A204.1 (cell line): ENCODE results near the gene PODXL2.
"Not testable (repeated sequence)": the region's sequence is repeated elsewhere in the genome, so short reads cannot be mapped to it uniquely, and the experiment has no call there.

Source experiments
- FAIRE-seq: peaks from 2 replicates; lab custom pipeline; 2012; peaks lifted over from hg19 to GRCh38; lab: Jason Lieb, UNC

Gene PODXL2

GRCh38 chr3:127630811-127631714 is 2.1 kb downstream of the PODXL2 start:
- no peak for FAIRE-seq

GRCh38 chr3:127632035-127632820 is 3.2 kb downstream of the PODXL2 start:
- FAIRE-seq, result no peak

GRCh38 chr3:127634653-127635052 is 5.7 kb downstream of the PODXL2 start:
- no peak for FAIRE-seq

- no peak for FAIRE-seq
Measured at GRCh38 chr3:127637546-127637945, 8.6 kb downstream of the PODXL2 start.

GRCh38 chr3:127637971-127638370 is 9.0 kb downstream of the PODXL2 start:
- FAIRE-seq, result no peak

GRCh38 chr3:127639173-127640041 is 10.4 kb downstream of the PODXL2 start:
- FAIRE-seq, result no peak

GRCh38 chr3:127640042-127640355 is 11.0 kb downstream of the PODXL2 start:
- FAIRE-seq, result no peak

GRCh38 chr3:127644641-127645370 is 15.8 kb downstream of the PODXL2 start:
- no peak for FAIRE-seq

GRCh38 chr3:127645371-127646015 is 16.5 kb downstream of the PODXL2 start:
- FAIRE-seq, result no peak

- FAIRE-seq, result no peak
Measured at GRCh38 chr3:127646501-127647046, 17.6 kb downstream of the PODXL2 start.

- no peak for FAIRE-seq
Measured at GRCh38 chr3:127647166-127647844, 18.3 kb downstream of the PODXL2 start.

- FAIRE-seq, result no peak
Measured at GRCh38 chr3:127647845-127648204, 18.8 kb downstream of the PODXL2 start.

GRCh38 chr3:127650236-127650635 is 21.3 kb downstream of the PODXL2 start:
- no peak for FAIRE-seq

GRCh38 chr3:127651516-127652172 is 22.7 kb downstream of the PODXL2 start:
- no peak for FAIRE-seq

- FAIRE-seq, result no peak
Measured at GRCh38 chr3:127652246-127652995, 23.4 kb downstream of the PODXL2 start.

- no peak for FAIRE-seq
Measured at GRCh38 chr3:127654374-127654773, 25.4 kb downstream of the PODXL2 start.

- FAIRE-seq, result not testable (repeated sequence)
Measured at GRCh38 chr3:127654993-127655392, 26.0 kb downstream of the PODXL2 start.

- FAIRE-seq, result no peak
Measured at GRCh38 chr3:127655641-127656040, 26.7 kb downstream of the PODXL2 start.

GRCh38 chr3:127656906-127657305 is 27.9 kb downstream of the PODXL2 start:
- no peak for FAIRE-seq
